HUDEP-2 (cell line): ENCODE data around the gene USE1.

Experiments
- DNase-seq, 76 experiments: peaks; one replicate each; lab custom pipeline; 2025; ENCODE audit not compliant: unreplicated experiment in 76 of 76; lab: John Stamatoyannopoulos, UW

The USE1 gene

DNA sequence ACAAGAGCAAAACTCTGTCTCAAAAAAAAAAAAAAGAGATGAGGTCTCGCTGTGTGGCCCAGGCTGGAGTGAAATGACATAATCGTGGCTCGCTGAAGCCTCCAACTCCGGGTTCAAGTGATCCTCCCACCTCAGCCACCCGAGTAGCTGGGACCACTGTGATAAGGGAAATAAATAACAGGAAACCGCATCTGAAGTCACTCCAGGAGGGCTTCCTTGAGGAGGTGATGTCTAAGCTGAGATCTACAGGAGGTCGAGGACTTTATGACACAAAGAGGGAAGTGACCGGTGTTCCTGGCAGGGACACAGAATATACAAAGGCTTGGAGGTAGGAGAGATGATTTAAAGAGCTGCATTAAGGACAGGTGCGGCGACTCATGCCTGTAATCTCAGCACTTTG is 39.5 kb downstream of the USE1 start:
- DNase-seq, result no peak

DNA sequence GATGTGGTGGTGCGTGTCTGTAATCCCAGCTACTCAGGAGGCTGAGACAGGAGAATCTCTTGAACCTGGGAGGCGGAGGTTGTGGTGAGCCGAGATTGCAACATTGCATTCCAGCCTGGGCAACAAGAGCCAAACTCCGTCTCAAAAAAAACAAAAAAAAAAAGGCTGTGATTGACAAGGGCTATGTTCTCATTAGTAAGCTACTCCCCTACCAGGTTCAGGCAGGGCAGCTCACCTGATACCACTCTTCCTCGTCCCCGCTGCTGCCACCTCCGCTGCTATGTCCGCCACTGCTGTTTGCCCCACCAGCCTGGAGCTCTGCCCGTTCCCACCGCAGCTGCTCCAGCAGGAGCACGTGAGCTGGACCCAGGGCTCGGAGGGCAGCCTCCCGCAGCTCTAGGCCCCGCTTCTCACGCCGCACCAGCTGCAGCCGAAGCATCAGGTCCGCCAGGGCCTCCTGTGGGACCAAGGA is 40.0 kb downstream of the USE1 start:
- no peak for DNase-seq

DNA sequence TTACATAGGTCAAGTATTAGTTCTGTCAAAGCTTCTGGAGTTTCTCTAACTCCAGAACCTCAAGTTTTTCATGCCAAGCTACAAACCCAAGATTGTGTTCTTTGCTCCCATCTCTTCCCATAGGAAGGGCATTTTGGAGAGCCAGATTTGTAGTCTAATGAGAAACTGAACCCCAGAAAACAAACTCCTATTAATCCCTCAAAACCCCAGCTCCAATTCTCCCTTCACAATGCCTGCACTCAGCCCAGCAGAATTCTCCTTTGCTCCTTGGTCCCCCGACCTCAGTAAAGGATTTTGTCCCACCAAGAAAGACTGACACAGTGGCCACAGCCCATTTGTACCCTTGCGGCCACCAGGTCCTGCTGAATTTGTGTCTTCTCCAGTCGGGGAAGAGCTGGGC is 41.0 kb downstream of the USE1 start:
- DNase-seq, result no peak

DNA sequence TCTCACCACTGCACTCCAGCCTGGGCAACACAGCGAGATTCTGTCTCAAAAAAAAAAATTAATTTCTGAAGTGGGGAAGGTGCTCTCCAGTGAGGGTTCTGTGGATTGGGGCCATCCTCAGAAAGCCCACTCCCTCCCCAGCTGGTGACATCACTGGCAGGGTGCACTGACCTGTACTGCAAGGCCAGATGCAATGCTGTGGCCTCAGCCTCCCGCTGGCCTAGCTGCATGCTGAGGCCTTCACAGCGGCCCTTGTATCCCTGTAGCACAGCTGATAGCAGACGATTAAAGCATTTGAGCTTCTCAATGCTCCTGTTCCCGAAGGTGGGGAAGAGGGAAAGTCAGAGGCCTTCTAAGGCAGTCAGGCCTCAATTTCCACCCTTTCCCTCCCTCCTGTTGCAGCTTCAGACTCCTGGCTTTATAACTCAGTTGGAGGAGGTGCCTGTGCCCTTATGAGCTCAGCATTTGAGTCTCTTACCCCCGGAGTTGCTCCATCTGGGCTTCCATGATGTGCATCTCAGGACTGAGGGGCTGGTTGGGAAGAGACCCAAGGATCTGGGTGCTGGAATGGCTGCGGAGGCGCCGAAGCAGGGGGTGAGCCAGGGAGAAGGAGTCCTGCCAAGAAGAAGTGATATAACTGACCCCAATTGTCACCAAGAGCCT is 44.1 kb downstream of the USE1 start:
- no peak for DNase-seq

DNA sequence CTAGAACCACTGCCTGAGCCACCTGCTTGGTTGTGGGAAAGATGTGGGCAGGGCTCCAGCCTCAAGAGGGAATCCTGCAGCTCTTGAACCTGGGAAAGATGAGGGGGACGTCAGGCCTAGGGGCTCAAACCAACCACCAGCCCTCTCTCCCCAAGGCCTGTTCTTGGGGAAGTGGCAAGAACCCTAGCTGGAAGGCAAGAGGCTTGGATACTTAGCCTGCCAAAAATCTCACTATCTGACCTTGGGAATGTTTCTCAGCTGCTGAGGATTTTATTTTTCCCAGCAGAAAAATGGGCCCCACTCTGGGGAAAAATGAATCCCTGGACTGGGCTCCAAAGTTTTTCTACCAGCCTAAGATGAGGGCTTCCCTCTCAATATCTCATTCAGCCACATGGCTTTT is 44.8 kb downstream of the USE1 start:
- no peak for DNase-seq

DNA sequence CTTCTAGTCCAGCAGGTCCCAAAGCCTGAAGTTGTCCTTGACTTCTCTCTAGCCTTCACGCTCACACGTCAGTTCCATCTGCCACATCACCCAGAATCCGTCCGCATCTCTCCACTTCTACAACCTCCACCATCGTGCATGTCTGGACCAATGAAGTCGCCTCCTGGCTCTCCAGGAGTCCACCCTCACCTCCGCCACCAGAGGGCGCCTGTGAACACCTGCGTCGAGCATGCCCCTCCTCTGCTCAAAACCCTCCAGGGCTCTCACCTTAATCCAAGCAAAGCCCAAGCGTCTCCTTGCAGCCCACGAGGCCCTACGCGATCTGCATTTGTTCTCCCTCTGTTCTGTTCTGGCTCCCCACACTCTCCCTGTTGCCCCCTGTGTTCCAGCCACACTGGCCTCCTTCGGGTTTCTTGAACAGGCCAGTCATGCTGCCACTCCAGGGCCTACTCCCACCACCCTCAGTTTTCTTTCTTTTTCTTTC is 45.7 kb downstream of the USE1 start:
- DNase-seq, result peak in 75 of 76 experiments; percentile 45 to 94 (median 87)

DNA sequence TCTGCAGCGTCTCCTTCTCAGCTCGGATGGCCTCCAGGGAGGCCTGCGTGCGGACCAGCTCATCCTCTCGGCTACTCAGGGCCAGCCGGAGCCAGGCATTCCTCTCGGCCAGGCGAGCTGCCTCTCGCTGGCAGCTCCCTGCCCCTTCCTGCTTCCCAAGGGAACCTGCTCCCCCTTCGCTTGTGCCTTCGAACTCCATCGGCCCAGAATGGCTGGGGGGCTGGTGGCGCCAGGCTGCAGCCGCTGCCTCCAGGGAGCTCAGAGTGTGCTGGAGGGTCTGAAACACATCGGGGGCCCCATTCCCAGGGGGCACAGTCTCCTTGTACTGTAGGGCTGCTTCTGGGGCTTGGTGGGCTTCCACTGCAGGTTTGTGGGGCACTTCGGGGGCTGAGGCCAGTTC is 47.4 kb downstream of the USE1 start:
- DNase-seq, result no peak

DNA sequence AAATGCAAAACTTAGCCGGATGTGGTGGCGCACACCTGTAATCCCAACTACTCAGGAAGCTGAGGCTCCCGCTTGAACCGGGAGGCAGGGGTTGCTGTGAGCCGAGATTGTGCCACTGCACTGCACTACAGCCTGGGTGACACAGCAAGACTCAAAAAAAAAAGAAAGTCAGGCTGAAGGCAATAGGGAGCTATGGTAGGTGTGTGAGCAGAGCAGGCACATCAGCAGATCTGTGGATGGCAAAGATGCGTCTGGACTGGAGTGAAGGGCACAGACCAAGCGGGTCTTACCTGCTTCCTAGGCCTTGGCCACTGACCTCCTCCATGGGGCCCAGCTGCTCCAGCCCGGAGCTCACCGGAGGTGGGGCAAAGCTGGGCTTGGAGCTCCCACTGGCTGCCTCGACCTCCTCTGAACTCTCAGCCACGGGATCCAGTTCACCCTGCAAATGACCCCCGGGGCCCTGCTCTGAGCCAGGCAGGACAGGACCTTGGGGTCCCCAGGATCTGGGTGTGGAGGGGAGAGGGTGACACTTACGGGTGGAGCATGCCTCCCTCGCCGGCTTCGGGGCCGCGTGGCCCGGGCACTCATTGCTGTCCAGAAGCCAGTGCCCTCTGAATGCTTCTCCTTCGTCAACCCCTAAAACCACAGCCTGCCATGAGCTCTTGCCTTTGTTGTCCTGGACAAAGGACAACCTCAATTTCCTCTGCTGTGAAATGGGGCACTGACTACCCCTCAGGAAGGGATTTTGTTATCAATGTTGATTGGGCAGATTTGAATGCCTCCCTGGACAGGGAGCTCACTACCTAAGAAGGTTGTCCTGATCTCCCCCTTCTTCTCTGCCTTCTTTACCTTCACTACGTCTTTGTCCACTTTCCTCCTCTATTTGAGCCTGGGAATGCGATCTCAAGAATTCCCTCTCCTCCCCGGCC is 48.8 kb downstream of the USE1 start:
- DNase-seq, result no peak

DNA sequence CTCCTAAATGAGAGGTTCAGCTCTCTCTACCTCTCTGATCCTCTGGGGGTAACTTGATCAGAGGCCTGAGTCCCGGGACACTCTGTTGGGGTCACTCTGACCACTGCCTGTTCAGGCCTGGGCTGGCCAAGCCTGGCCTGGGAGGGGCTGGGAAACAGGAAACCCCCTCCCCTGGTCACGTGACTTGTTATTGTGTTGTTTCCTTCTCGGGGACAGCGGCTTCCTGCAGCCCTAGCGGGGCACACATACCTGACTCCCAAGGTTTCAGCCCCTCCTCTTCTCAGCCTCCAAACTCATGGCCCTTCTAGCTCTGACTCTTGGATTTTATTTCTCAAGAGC is 49.5 kb downstream of the USE1 start, which contains the start of gene USHBP1:
USHBP1 (minus strand) TSS at position 105 of the 339 bp plus-strand sequence. CDS start 446 bp downstream, outside the sequence.
- DNase-seq, result no peak

DNA sequence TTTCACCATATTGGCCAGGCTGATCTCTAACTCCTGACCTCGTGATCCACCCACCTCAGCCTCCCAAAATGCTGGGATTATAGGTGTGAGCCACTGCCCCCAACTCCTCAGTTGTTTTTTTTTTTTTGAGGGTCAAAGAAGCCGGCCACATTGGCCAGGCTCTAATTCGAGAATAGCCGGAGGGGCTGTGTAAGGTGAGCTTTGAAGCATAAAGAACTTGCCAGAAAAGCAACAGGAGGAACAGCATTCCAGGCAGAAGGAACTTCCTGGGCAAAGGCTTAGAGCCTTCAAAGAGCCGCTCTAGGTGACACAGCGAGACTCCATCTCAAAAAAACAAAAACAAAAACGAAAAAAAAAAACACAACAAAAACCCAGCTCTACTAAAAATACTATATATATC is 50.9 kb downstream of the USE1 start:
- no peak for DNase-seq

DNA sequence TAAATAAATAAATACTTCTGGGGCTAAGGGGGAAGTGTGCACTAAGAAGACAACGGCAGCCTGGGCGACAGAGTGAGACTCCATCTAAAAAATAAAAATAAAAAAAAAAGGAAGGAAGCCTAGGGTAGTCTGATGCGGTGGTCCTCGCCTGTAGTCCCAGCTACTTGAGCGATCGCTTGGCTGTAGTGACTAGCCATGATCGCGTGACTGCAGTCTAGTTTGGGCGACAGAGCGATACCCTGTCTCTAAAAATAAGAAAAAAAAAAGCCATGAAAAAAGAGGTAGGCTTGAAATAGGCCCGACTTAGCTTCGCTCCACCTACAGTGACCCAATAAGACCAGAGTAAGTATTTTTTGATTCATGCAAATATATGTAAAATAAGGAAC is 51.4 kb downstream of the USE1 start:
- DNase-seq, result no peak

DNA sequence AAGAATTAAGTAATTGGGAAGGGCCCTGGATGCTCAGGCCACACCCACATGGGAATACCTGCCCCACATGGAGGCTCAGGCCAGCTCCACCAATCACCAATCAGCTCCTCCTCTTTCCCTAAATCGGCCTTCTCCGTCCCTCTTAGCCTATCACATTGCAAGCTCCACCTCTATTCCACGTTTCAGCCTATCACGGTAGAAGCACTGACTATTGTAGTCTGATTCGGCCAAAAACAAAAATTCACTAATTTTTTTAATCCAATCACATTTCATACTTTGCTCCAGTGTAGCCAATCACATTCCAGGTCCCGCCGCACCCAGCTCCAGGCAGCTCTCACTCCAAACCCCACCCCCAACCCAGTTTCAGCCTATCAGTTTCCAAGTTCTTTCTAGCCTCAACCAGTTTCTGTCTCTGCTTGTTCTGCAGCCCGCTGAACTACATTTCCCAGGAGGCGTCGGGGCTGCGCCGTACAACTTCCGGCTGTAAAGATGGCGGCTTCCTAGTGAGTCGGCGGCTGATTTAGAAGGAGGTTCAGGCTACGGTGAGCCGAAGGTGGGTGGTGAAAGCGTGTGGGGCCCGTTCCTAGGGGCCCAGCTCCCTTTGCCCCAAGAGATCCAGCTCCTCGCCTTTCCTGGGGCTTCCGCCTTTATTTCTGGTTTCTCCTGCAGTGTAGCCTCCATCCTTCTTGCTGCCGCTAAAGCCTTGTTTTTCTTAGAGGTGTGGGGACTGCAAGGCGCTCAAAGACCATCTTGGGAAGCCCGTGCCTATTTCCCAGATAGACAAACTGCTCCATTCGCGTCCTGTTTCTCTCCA is 52.0 kb downstream of the USE1 start, which contains the start of gene BABAM1:
BABAM1 (plus strand) TSS at position 469 of the 814 bp plus-strand sequence. CDS start 1,364 bp downstream, outside the sequence.
- peak in 75 of 76 experiments; percentile 69 to 100 (median 99) for DNase-seq

DNA sequence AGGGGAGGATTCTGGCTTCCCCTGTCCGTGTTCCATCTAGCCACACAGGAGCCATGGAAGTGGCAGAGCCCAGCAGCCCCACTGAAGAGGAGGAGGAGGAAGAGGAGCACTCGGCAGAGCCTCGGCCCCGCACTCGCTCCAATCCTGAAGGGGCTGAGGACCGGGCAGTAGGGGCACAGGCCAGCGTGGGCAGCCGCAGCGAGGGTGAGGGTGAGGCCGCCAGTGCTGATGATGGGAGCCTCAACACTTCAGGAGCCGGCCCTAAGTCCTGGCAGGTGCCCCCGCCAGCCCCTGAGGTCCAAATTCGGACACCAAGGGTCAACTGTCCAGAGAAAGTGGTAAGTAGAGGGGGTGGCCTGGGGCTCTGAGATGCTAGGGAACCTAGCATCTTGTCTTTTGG is 53.6 kb downstream of the USE1 start:
- DNase-seq, result no peak
